ENCODE results near the gene SLPI.

DNA sequence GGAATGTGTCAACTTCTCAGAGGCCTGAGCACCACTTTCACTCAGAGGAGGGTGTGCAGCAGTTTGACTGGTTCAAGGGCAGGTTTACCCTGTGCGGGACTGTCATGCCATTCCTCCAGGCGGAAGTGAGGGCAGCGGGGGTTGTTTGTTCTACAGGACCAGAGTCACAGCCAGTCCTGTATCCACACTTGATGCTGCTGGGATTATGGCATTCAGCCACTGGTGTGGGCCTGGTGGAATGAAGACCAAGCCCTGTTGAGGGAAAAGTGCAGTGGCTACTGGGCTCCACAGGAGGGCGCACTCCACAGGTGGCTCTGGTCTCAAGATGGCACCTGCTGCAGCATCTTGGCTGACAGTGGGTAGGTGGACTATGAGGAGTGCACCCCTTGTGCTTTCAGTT lies 18.4 kb downstream of the SLPI start:
- no peak for TF ChIP-seq EZH2 (IDR thresholded peaks at IDR 0.05; ENCODE audit: borderline replicate concordance, low read depth, low read length, severe bottlenecking)
- TF ChIP-seq, protein P1, sequence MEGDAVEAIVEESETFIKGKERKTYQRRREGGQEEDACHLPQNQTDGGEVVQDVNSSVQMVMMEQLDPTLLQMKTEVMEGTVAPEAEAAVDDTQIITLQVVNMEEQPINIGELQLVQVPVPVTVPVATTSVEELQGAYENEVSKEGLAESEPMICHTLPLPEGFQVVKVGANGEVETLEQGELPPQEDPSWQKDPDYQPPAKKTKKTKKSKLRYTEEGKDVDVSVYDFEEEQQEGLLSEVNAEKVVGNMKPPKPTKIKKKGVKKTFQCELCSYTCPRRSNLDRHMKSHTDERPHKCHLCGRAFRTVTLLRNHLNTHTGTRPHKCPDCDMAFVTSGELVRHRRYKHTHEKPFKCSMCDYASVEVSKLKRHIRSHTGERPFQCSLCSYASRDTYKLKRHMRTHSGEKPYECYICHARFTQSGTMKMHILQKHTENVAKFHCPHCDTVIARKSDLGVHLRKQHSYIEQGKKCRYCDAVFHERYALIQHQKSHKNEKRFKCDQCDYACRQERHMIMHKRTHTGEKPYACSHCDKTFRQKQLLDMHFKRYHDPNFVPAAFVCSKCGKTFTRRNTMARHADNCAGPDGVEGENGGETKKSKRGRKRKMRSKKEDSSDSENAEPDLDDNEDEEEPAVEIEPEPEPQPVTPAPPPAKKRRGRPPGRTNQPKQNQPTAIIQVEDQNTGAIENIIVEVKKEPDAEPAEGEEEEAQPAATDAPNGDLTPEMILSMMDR (IDR thresholded peaks at IDR 0.05; ENCODE audit: extremely low read depth in 1 of 2, insufficient read depth in 1 of 2, low read depth in 1 of 2, low read length in 2 of 2), result peak; percentile 51 to 56
- no peak for TF ChIP-seq MYC (IDR thresholded peaks at IDR 0.05; ENCODE audit: low read depth, low read length)

All from endothelial cell of umbilical vein (primary cell).